Measurements from ENCODE around the gene KLHL36. TPM values are rescaled to one million over a fixed set of nuclear protein-coding genes. Genes with fewer than 3 reads are reported as not detected.
A peak's percentile ranks its signal among the peaks of the same experiment; 100 is the strongest.

The KLHL36 gene
- total RNA-seq, 1 donor from 2014 or later: 53.0 TPM

DNA sequence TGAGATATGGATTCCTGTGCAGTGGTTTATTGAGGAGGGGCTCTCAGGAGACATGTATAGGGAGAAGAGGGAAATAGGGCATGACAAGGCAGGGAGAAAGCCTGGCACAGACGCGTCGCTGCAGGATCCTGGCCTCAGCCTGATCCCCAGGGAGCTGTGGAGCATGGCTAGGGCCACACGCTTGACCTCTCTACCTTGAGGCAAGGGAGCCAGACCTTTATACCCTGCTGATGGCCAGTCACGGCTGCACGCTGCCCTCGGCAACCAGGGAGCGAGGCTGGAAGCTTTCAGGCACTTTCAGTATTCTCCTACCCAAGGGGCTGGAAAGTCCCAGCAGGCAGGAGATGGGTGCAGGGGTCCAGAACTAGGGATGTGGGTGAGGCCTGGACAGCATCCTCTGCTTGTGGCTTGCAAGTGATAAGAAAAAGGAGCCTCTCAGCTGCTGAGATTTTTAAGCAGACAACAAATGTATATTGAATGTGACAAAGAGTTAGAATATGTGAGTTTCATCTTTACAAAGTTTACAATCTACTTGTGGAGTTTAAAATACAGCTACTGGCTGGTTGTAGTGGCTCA, 10.0 kb upstream of the KLHL36 start:
- TF ChIP-seq, protein P1, sequence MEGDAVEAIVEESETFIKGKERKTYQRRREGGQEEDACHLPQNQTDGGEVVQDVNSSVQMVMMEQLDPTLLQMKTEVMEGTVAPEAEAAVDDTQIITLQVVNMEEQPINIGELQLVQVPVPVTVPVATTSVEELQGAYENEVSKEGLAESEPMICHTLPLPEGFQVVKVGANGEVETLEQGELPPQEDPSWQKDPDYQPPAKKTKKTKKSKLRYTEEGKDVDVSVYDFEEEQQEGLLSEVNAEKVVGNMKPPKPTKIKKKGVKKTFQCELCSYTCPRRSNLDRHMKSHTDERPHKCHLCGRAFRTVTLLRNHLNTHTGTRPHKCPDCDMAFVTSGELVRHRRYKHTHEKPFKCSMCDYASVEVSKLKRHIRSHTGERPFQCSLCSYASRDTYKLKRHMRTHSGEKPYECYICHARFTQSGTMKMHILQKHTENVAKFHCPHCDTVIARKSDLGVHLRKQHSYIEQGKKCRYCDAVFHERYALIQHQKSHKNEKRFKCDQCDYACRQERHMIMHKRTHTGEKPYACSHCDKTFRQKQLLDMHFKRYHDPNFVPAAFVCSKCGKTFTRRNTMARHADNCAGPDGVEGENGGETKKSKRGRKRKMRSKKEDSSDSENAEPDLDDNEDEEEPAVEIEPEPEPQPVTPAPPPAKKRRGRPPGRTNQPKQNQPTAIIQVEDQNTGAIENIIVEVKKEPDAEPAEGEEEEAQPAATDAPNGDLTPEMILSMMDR (IDR thresholded peaks at IDR 0.05): no peak
- Histone ChIP-seq H3K27me3 (ENCODE audit: low read depth) (no peaks in the 10 kb centered on the region), H3K4me3 (no peak overlapping the region), H3K36me3 (no peaks in the 10 kb centered on the region), H3K9me3 (no peaks in the 10 kb centered on the region), H3K4me1 (peaks cover 29% of the 10 kb centered on the region), H3K27ac (no peak overlapping the region)
- no peak for DNase-seq
- ATAC-seq: no peak
- intact Hi-C loops (cut with DNase I): no loop called here

- DNase-seq (no peak), ATAC-seq (no peak)
- H3K27ac ChIP-seq: peak overlapping the region; percentile 49
- no peaks in the 10 kb centered on the region for H3K36me3 ChIP-seq
- peaks cover 27% of the 10 kb centered on the region for H3K4me1 ChIP-seq
- H3K4me3 ChIP-seq: no peak overlapping the region
- no peaks in the 10 kb centered on the region for H3K9me3 ChIP-seq
- TF ChIP-seq, protein P1 (IDR thresholded peaks at IDR 0.05): no peak
- no peaks in the 10 kb centered on the region for H3K27me3 ChIP-seq (ENCODE audit: low read depth)
- intact Hi-C loops (cut with DNase I): no loop called here
These were observed 8.2 kb upstream of the KLHL36 start for GRCh38 chr16:84640145-84640544.

DNA sequence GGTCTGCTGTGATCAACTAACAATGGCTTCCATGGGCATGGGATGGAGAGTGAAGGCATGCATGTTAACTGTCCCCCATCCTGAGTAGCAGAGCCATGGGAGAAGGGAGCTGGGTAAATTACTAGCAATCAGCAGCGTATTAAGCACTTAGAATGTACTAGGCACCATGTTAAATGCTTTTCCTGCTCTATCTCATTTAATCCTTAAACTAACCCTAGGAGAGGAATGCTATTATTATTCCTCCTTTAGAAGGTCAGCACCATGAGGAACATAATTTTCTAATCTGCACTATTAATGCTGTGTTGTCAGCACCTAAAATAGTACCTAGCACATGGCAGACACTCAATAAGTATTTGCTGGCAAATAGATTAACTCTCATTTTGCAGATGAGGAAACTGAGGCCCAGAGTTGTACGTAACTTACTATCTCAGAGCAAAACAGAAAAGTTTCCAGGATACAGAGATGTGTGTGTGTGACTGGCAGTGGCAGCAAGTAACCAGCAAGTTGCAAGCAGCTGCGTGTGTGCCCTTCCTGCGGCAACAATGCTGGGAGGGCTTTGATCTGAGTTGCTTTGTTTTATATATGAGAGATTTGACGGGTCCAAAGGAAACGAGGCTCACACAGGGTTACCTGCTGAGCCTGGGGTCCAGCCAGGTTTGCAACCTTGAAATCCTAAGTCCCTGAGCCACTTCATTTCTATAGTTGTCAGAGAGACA, 6.5 kb upstream of the KLHL36 start:
- intact Hi-C loops (cut with DNase I): no loop called here
- DNase-seq: no peak
- Histone ChIP-seq H3K9me3 (no peaks in the 10 kb centered on the region), H3K4me3 (no peak overlapping the region), H3K27me3 (ENCODE audit: low read depth) (no peaks in the 10 kb centered on the region), H3K4me1 (peaks cover 27% of the 10 kb centered on the region), H3K27ac (peak overlapping the region; percentile 49), H3K36me3 (no peaks in the 10 kb centered on the region)
- TF ChIP-seq, protein P1 (IDR thresholded peaks at IDR 0.05): no peak
- no peak for ATAC-seq

- DNase-seq: peak; percentile 59
- Histone ChIP-seq H3K4me1 (peaks cover 36% of the 10 kb centered on the region), H3K4me3 (no peak overlapping the region), H3K27ac (peak overlapping the region; percentile 56), H3K27me3 (ENCODE audit: low read depth) (no peaks in the 10 kb centered on the region), H3K9me3 (no peaks in the 10 kb centered on the region), H3K36me3 (no peaks in the 10 kb centered on the region)
- peak; percentile 36 to 61 for ATAC-seq
- intact Hi-C loops (cut with DNase I): no loop called here
- TF ChIP-seq, protein P1 (IDR thresholded peaks at IDR 0.05): no peak
These were observed 5.1 kb upstream of the KLHL36 start for GRCh38 chr16:84643180-84643583.

- Histone ChIP-seq H3K36me3 (no peaks in the 10 kb centered on the region), H3K4me3 (no peak overlapping the region), H3K4me1 (peaks cover 36% of the 10 kb centered on the region), H3K27ac (peak overlapping the region; percentile 56), H3K27me3 (ENCODE audit: low read depth) (no peaks in the 10 kb centered on the region), H3K9me3 (no peaks in the 10 kb centered on the region)
- TF ChIP-seq, protein P1 (IDR thresholded peaks at IDR 0.05): no peak
- no peak for ATAC-seq
- no peak for DNase-seq
- intact Hi-C loops (cut with DNase I): no loop called here
These were observed 4.6 kb upstream of the KLHL36 start for GRCh38 chr16:84643674-84644073.

Measured in lower lobe of right lung (tissue), 2 donors.